Large intestine (tissue), 3 donors: ENCODE results near the gene OR8S1. TPM values are rescaled to one million over a fixed set of nuclear protein-coding genes. Genes with fewer than 3 reads are reported as not detected.
A peak's percentile ranks its signal among the peaks of the same experiment; 100 is the strongest.
"Not testable (repeated sequence)": the region's sequence is repeated elsewhere in the genome, so short reads cannot be mapped to it uniquely, and the experiment has no call there.

Source experiments
- DNase-seq, 2 donors: peaks; one replicate each; pipeline versions ENCODE4 v3.0.0 to v3.0.0-alpha.2; 2013
- H3K27ac ChIP-seq: one replicate; pipeline ENCODE4 v1.5.1; 2013; ENCODE audit warnings: low read length
- H3K27me3 ChIP-seq: 2 replicates; pipeline ENCODE4 v1.6.1; 2013; ENCODE audit warnings: low read length; ENCODE audit not compliant: control insufficient read depth, insufficient read depth
- H3K36me3 ChIP-seq: 2 replicates; pipeline ENCODE4 v1.6.1; 2013; ENCODE audit warnings: low read length; ENCODE audit not compliant: control insufficient read depth, insufficient read depth
- H3K4me1 ChIP-seq: one replicate; pipeline ENCODE4 v1.6.1; 2013; ENCODE audit warnings: low read length; ENCODE audit not compliant: control insufficient read depth, insufficient read depth
- H3K4me3 ChIP-seq: one replicate; pipeline ENCODE4 v1.5.1; 2013; ENCODE audit warnings: low read length
- H3K9me3 ChIP-seq: one replicate; pipeline ENCODE4 v1.6.1; 2013; ENCODE audit warnings: mild to moderate bottlenecking, low read depth, low read length, moderate library complexity; ENCODE audit not compliant: control insufficient read depth
- WGBS: methylation state at CpG from one replicate; pipeline ENCODE4 v1.1.5; 2013; ENCODE audit warnings: low lambda C conversion rate; ENCODE audit not compliant: insufficient coverage; 5-methylcytosine and 5-hydroxymethylcytosine counted together
- polyA plus RNA-seq: library from polyadenylated mRNA; unstranded; fragments of 120-200 nt; gene quantifications from one replicate; pipeline ENCODE4 v1.2.1, GENCODE V29; 2013

OR8S1 gene
- polyA plus RNA-seq, 1 donor = not detected

DNA sequence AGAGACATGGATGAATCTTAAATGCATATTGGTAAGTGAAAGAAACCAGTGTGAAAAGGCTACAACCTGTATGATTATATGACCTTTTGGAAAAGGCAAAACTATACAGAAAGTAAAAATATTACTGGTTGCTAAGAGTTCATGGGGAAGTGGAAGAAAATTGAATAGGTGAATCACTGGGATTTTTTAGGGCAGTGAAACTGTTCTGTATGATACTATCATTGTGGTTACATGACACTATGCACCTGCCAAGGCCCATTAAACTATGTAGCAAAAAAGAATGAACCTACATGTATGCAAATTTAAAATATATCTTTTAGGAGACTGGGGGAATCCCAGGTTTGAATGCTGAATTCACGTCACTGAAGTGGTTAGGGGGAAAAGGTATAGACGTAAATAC, 12.6 kb upstream of the OR8S1 start:
- no peaks in the 10 kb centered on the region for H3K4me1 ChIP-seq
- no peak overlapping the region for H3K4me3 ChIP-seq
- H3K36me3 ChIP-seq = no peaks in the 10 kb centered on the region
- WGBS = 100% methylated on average over 2 of the region's 2 CpGs
- H3K27me3 ChIP-seq = no peaks in the 10 kb centered on the region
- no peak overlapping the region for H3K27ac ChIP-seq
- H3K9me3 ChIP-seq = no peaks in the 10 kb centered on the region
- DNase-seq = no peak

DNA sequence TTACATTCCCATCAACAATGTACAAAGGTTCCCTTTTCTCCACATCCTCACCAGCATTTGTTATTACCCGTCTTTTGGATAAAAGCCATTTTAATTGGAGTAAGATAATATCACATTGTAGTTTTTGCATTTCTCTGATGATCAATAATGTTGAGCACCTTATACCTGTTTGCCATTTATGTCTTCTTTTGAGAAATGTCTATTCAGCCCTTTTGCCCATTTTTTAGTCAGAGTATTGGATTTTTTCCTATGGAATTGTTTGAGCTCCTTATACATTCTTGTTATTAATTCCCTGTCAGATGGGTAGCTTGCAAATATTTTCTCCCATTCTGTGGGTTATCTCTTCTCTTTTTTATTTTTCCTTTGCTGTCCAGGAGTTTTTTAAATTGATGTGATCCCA, 10.7 kb upstream of the OR8S1 start:
- Histone ChIP-seq H3K4me3 (no peak overlapping the region), H3K27ac (no peak overlapping the region), H3K4me1 (no peaks in the 10 kb centered on the region), H3K9me3 (no peaks in the 10 kb centered on the region), H3K27me3 (no peaks in the 10 kb centered on the region), H3K36me3 (no peaks in the 10 kb centered on the region)
- DNase-seq = no peak
- no CpG with 5 or more reads among the region's 1 CpG for WGBS

DNA sequence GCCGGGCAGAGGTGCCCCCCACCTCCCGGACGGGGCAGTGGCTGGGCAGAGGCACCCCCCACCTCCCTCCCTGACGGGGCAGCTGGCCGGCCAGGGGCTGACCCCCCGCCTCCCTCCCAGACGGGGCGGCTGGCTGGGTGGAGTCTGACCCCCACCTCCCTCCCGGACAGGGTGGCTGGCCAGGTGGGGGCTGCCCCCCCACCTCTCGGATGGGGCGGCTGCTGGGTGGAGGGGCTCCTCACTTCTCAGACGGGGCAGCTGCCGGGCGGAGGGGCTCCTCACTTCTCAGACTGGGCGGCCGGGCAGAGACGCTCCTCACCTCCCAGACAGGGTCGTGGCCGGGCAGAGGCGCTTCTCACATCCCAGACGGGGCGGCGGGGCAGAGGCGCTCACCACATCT, 5.1 kb upstream of the OR8S1 start:
- H3K27me3 ChIP-seq, H3K9me3 ChIP-seq, DNase-seq, H3K4me1 ChIP-seq, H3K4me3 ChIP-seq, H3K36me3 ChIP-seq, H3K27ac ChIP-seq: not testable (repeated sequence)
- no CpG with 5 or more reads among the region's 24 CpGs for WGBS

DNA sequence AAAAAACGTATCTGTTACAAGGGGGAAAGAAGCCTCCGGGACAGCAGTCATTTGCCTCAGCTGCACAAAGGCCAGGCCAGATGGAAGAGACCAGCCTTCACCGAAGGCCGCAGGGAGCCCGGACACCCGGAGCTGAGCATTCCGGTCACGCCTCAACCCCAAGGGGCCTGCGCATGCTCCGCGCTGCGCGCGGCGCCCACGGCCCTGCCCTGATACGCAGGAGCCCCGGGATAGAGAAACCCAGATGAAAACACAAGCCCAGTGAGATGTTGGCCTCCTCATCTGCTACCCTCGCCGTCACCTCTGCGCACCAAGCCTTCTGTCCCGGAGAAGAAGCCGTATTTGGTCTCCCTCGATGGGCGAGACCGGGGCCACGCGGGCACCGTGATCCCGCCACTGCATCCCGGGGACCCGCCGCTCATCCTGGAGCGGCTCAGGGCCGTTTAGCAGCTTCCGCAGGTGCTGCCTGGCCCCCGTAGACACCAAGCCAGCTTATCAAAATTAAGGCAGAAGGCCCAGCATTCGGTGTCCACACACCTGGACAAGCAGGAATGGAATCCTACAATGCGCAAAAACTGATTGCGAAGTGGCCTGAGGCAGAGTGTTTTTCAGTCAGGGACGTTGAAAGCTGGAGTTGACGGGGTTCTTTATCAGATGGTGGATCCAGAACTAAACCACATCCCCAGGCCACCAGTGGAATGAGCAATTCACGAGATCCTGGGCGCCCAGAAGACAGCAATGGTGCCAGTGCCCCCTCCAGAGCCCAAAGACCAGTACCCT, 2.6 kb downstream of the OR8S1 start:
- no peaks in the 10 kb centered on the region for H3K4me1 ChIP-seq
- no peak overlapping the region for H3K4me3 ChIP-seq
- H3K9me3 ChIP-seq = peaks cover 5% of the 10 kb centered on the region
- H3K27ac ChIP-seq = no peak overlapping the region
- DNase-seq = no peak
- H3K36me3 ChIP-seq = no peaks in the 10 kb centered on the region
- H3K27me3 ChIP-seq = no peaks in the 10 kb centered on the region
- 93% methylated on average over 3 of the region's 44 CpGs for WGBS

GRCh38 chr12:48532601-48533000, 7.2 kb downstream of the OR8S1 start:
- Histone ChIP-seq H3K36me3 (no peaks in the 10 kb centered on the region), H3K4me3 (no peak overlapping the region), H3K27me3 (no peaks in the 10 kb centered on the region), H3K4me1 (no peaks in the 10 kb centered on the region), H3K27ac (no peak overlapping the region), H3K9me3 (peaks cover 5% of the 10 kb centered on the region)
- DNase-seq = no peak

GRCh38 chr12:48536602-48537001, 11.2 kb downstream of the OR8S1 start:
- H3K9me3 ChIP-seq = no peaks in the 10 kb centered on the region
- no peaks in the 10 kb centered on the region for H3K27me3 ChIP-seq
- no peaks in the 10 kb centered on the region for H3K4me1 ChIP-seq
- H3K27ac ChIP-seq = no peak overlapping the region
- no peak for DNase-seq
- no peaks in the 10 kb centered on the region for H3K36me3 ChIP-seq
- WGBS = no CpG with 5 or more reads among the region's 1 CpG
- H3K4me3 ChIP-seq = no peak overlapping the region

GRCh38 chr12:48542300-48542928, 17.0 kb downstream of the OR8S1 start:
- no CpG with 5 or more reads among the region's 8 CpGs for WGBS
- Histone ChIP-seq H3K4me3 (no peak overlapping the region), H3K36me3 (no peaks in the 10 kb centered on the region), H3K9me3 (no peaks in the 10 kb centered on the region), H3K27me3 (peaks cover 4% of the 10 kb centered on the region), H3K4me1 (no peaks in the 10 kb centered on the region), H3K27ac (no peak overlapping the region)
- peak; percentile 2 to 8 for DNase-seq

DNA sequence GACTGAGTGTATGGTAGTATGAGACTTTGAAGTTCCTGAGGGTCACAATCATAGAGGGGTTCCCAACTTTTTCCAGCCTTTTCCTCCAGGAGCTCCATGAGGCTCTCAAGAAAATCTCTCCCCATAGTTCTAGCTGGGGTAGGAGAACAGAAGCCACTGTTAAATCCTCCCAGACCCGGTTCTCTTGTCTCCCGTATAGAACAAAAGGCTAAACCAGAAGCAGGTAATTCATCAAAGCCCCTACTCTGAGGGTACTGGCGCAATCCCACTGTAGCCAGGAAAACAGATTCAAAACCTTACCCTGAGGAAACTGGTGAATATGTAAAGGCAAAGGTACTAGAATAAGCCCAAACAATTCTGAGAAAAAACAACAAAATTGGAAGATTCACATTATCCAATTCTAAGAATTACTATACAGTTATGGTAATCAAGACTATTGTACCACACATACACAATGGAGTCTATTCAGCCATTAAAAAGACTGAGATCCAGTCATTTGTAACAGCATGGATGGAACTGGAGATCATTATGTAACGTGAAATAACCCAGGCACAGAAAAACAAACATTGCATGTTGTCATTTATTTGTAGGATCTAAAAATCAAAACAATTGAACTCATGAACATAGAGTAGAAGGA, 20.5 kb downstream of the OR8S1 start:
- H3K4me1 ChIP-seq = no peaks in the 10 kb centered on the region
- H3K27me3 ChIP-seq = peaks cover 4% of the 10 kb centered on the region
- no CpG with 5 or more reads among the region's 4 CpGs for WGBS
- no peak for DNase-seq
- H3K9me3 ChIP-seq = no peaks in the 10 kb centered on the region
- H3K4me3 ChIP-seq = no peak overlapping the region
- no peak overlapping the region for H3K27ac ChIP-seq
- no peaks in the 10 kb centered on the region for H3K36me3 ChIP-seq

DNA sequence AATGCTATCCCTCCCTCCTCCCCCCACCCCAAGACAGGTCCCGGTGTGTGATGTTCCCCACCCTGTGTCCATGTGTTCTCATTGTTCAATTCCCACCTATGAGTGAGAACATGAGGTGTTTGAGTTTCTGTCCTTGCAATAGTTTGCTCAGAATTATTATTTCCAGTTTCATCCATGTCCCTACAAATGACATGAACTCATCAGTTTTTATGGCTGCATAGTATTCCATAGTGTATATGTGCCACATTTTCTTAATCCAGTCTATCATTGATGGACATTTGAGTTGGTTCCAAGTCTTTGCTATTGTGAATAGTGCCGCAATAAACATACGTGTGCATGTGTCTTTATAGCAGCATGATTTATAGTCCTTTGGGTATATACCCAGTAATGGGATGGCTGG, 21.6 kb downstream of the OR8S1 start:
- WGBS = no CpG with 5 or more reads among the region's 3 CpGs
- not testable (repeated sequence) for H3K4me3 ChIP-seq, H3K36me3 ChIP-seq, H3K27me3 ChIP-seq, H3K4me1 ChIP-seq, H3K27ac ChIP-seq, H3K9me3 ChIP-seq, DNase-seq

GRCh38 chr12:48551636-48552035, 26.2 kb downstream of the OR8S1 start:
- not testable (repeated sequence) for DNase-seq, H3K36me3 ChIP-seq, H3K4me3 ChIP-seq, H3K27me3 ChIP-seq, H3K9me3 ChIP-seq, H3K27ac ChIP-seq, H3K4me1 ChIP-seq
- WGBS = no CpG with 5 or more reads among the region's 13 CpGs
